K562 (cell line): ENCODE results near the gene CDSN.

ENCODE experiments used
- ETS1 ChIP-seq: conservative IDR thresholded peaks from 2 replicates; pipeline ENCODE4 v1.6.1; 2011; ENCODE audit warnings: low read depth, mild to moderate bottlenecking, low read length; ENCODE audit not compliant: control insufficient read depth
- NUFIP1 ChIP-seq: fragments of 450-650 bp; IDR thresholded peaks from 2 replicates; pipeline ENCODE4 v1.6.1; 2018; ENCODE audit not compliant: partially characterized antibody
- PCBP2 ChIP-seq: fragments of 200-400 bp; formaldehyde crosslinking; IDR thresholded peaks from 2 replicates; pipeline ENCODE4 v1.6.1; 2018; ENCODE audit warnings: low read length, low read depth, mild to moderate bottlenecking, moderate library complexity; ENCODE audit not compliant: poor library complexity, severe bottlenecking
- RFX5 ChIP-seq: IDR thresholded peaks from 2 replicates; pipeline ENCODE4 v1.6.1; 2011; ENCODE audit warnings: low read depth, mild to moderate bottlenecking, improper control_type of control experiment, low read length
- SP1 ChIP-seq: sonication (generic); formaldehyde crosslinking; IDR thresholded peaks from 2 replicates; pipeline ENCODE4 v1.8.1; 2022; ENCODE audit warnings: mild to moderate bottlenecking, missing genetic modification reagents
- SPI1 ChIP-seq: IDR thresholded peaks from 2 replicates; pipeline ENCODE4 v1.6.1; 2011; ENCODE audit warnings: low read depth, low read length, control low read depth, borderline replicate concordance
- SRF ChIP-seq, 2 experiments: fragments of 250-450, 450-650 bp in 1 of 2; sonication (Bioruptor Pico) in 1 of 2; sonication (generic) in 1 of 2; formaldehyde crosslinking; IDR thresholded peaks; 2 replicates each; pipeline versions ENCODE4 v1.5.0 to v1.5.1; 2020 to 2022; ENCODE audit warnings: mild to moderate bottlenecking in 1 of 2, missing genetic modification reagents in 1 of 2
- TAF9B ChIP-seq: fragments of 450-650 bp; IDR thresholded peaks from 2 replicates; pipeline ENCODE4 v1.6.1; 2018; ENCODE audit warnings: mild to moderate bottlenecking; ENCODE audit not compliant: partially characterized antibody
- TCF3 ChIP-seq: sonication (generic); formaldehyde crosslinking; IDR thresholded peaks from 2 replicates; pipeline ENCODE4 v1.4.0; 2020; ENCODE audit warnings: mild to moderate bottlenecking, missing genetic modification reagents
- ZBTB40 ChIP-seq, 2 experiments: fragments of 450-650 bp in 1 of 2; sonication (generic) in 1 of 2; formaldehyde crosslinking in 1 of 2; IDR thresholded peaks; 2 replicates each; pipeline versions ENCODE4 v1.7.1 to v1.9.0; 2016 to 2022; ENCODE audit warnings: inconsistent platforms in 1 of 2, mild to moderate bottlenecking in 1 of 2, missing genetic modification reagents in 1 of 2

GRCh38 chr6:31143148-31143547, 22.9 kb upstream of the CDSN start:
- TF ChIP-seq SP1 (no peak), ETS1 (no peak), SPI1 (no peak), TAF9B (no peak), SRF (CRISPR knock-in tag; IDR thresholded peaks at IDR 0.05) (no peak), NUFIP1 (no peak), ZBTB40 (IDR thresholded peaks at IDR 0.05) (no peak), ZBTB40 (CRISPR knock-in tag; IDR thresholded peaks at IDR 0.05) (no peak), TCF3 (no peak), PCBP2 (no peak), RFX5 (no peak)
